SKM-1 treated with dmso at 0.1 percent for 144 hours (cell line): Measurements from ENCODE around the gene PDLIM7.
"Not testable (repeated sequence)": the region's sequence is repeated elsewhere in the genome, so short reads cannot be mapped to it uniquely, and the experiment has no call there.

Source experiments
- DNase-seq: peaks from one replicate; lab custom pipeline; 2025; ENCODE audit not compliant: unreplicated experiment; lab: John Stamatoyannopoulos, UW

The PDLIM7 gene

DNA sequence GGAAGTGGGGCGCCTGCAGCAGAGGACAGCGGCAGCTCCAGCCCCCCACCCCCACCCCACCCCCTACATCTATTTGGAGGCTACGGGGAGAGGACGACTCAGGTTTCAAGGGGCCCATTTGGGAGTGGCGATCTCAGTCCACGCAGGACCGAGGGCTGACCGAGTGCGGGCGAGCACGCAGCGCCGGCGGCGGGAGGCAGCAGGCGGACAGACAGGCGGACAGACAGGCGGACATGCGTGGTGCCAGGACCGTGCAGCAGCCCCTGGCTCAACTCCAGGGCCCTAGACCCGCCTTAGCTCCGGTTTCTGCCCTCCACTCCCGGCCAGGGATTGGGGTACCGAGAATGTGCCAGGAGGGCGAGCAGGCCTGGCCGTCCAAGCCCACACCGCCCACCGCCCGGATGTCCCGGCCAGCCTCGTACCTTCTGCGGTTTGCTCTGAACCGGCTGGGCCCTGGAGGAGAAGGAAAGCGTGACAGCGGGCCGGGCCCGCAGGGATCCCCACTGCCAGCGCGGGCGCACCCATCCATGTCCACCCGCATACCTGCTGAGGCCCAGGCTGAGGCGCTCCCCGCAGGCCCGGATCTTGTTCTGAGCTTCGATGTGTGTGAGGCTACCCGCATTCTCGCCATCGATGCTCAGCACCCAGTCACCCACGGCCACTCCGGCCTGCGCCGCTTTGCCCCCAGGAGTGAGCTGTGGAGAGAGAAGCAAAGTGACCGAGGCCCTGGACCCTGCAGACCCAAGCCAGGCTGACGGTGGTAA, 5.2 kb downstream of the PDLIM7 start:
- no peak for DNase-seq

- DNase-seq: peak; percentile 41
Measured at GRCh38 chr5:177491429-177491945, 5.9 kb downstream of the PDLIM7 start.

DNA sequence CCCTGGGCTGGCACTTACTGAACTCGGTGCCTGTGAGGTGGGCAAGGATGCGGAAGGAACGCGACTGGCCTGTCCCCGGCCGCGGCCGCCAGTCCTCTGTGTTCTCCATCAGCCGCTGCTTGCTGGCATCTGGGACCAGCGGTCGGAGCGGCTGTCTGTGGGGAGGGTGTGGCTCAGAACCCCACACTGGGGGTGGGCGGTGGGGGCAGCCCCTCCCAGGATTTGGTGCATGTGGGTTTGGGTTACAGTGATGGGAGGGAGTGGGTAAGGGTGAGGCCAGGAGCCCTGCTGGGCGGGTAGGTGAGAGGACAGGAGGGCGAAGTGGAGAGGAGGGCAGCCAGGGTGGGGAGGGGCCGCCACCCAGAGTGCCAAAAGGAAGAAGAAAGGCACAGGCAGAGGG, 6.4 kb downstream of the PDLIM7 start:
- no peak for DNase-seq

- DNase-seq: no peak
Measured at GRCh38 chr5:177490311-177490991, 7.0 kb downstream of the PDLIM7 start.

GRCh38 chr5:177489119-177489716, 8.2 kb downstream of the PDLIM7 start:
- no peak for DNase-seq

GRCh38 chr5:177487975-177488374, 9.4 kb downstream of the PDLIM7 start:
- no peak for DNase-seq

GRCh38 chr5:177487144-177487543, 10.3 kb downstream of the PDLIM7 start:
- no peak for DNase-seq

DNA sequence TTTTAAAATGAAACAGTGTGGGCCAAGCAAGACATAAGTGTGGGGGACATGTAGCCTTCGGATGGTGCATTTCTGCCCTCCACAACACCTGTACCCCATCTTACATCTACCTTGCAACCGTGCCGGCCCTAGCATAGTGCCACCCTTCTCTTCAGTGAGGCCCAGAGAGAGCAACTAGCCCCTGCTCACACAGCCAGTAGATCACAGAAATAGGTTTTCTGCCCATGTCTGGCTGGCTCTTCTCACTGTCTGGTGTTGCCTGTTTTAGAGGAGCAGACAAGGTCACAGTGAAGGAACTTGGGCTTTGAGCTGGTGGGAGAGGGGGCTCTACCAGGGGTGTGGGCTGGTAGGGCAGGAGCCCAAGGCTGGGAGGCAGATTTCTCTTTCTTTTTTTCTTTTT, 11.1 kb downstream of the PDLIM7 start:
- no peak for DNase-seq

GRCh38 chr5:177485753-177486152, 11.7 kb downstream of the PDLIM7 start:
- not testable (repeated sequence) for DNase-seq

- no peak for DNase-seq
Measured at GRCh38 chr5:177484902-177485549, 12.4 kb downstream of the PDLIM7 start.

GRCh38 chr5:177483994-177484901, 13.2 kb downstream of the PDLIM7 start:
- no peak for DNase-seq

DNA sequence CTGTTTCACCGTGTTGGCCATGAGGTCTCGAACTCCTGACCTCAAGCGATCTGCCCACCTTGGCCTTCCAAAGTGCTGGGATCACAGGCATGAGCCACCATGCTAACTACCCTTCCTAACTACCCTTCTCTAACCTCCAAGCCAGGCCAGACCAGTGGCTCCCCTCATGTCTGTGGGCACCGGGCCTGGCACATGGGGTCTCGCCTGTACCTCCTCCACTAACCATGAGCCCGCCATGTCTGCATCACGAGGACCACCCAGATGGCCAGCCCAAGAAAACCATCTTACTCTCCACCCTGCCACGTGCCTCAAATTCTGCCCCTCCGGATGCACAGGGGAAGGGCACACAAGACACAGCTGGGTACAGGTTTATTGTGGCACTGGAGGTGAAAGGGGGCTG, 14.4 kb downstream of the PDLIM7 start:
- no peak for DNase-seq

- no peak for DNase-seq
Measured at GRCh38 chr5:177482359-177482795, 15.0 kb downstream of the PDLIM7 start.

DNA sequence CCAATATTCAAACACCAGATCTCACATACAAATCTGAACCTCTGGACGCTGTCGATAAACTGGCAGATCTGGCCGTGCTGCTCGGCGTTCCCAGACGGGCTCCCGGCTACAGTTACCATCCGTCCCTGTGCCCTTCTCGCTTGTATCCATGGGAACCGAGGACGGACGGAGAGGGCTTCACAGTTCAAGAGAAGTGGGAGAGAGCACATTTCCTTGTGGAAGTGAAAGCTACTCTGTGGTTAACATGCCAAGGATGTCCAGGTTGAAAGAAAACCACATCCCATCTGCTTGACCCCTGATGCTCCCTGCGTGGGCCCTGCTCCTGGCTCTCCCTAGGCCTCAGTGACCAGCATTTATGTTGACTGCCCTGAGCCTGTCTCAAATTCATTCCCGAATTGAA, 17.6 kb downstream of the PDLIM7 start:
- DNase-seq: peak; percentile 54

- peak; percentile 92 for DNase-seq
Measured at GRCh38 chr5:177478711-177479646, 18.4 kb downstream of the PDLIM7 start.

GRCh38 chr5:177477701-177478477, 19.5 kb downstream of the PDLIM7 start:
- DNase-seq: no peak

GRCh38 chr5:177476531-177477233, 20.7 kb downstream of the PDLIM7 start:
- DNase-seq: no peak
